Skeletal muscle tissue (tissue), 4 donors: ENCODE data around the gene IL16. TPM values are rescaled to one million over a fixed set of nuclear protein-coding genes. Genes with fewer than 3 reads are reported as not detected.

ENCODE experiments used
- H3K27ac ChIP-seq: one replicate; pipeline ENCODE4 v1.7.0; 2013; ENCODE audit warnings: mild to moderate bottlenecking, low read depth, low read length, inconsistent platforms
- H3K27me3 ChIP-seq, 3 donors: one replicate each; pipeline ENCODE4 v1.7.0; 2013; ENCODE audit warnings: low read length in 3 of 3; ENCODE audit not compliant: control insufficient read depth in 3 of 3, insufficient read depth in 3 of 3
- H3K36me3 ChIP-seq, 3 donors: one replicate each; pipeline ENCODE4 v1.7.0; 2013; ENCODE audit warnings: low read length in 3 of 3; ENCODE audit not compliant: control insufficient read depth in 3 of 3, insufficient read depth in 3 of 3
- H3K4me1 ChIP-seq, 3 donors: one replicate each; pipeline ENCODE4 v1.7.0; 2013; ENCODE audit warnings: low read length in 3 of 3, mild to moderate bottlenecking in 3 of 3; ENCODE audit not compliant: control insufficient read depth in 3 of 3, insufficient read depth in 3 of 3
- H3K4me3 ChIP-seq, 3 donors: one replicate each; pipeline ENCODE4 v1.7.0; 2013; ENCODE audit warnings: low read length in 3 of 3
- H3K9ac ChIP-seq, 3 donors: one replicate each; pipeline ENCODE4 v1.7.0; 2013; ENCODE audit warnings: low read length in 3 of 3, mild to moderate bottlenecking in 3 of 3, moderate library complexity in 2 of 3, low read depth in 1 of 3
- H3K9me3 ChIP-seq, 3 donors: one replicate each; pipeline ENCODE4 v1.7.0; 2013; ENCODE audit warnings: low read length in 3 of 3; ENCODE audit not compliant: control insufficient read depth in 3 of 3
- total RNA-seq: library from RNA; depleted of rRNA; stranded (reverse); fragments of >200 nt; gene quantifications from one replicate; pipeline ENCODE4 v1.2.3, GENCODE V29; 2014
- donor health status: Osteomylitis.

IL16 gene
- total RNA-seq, 1 donor from 2014 or later: 4.7 TPM

DNA sequence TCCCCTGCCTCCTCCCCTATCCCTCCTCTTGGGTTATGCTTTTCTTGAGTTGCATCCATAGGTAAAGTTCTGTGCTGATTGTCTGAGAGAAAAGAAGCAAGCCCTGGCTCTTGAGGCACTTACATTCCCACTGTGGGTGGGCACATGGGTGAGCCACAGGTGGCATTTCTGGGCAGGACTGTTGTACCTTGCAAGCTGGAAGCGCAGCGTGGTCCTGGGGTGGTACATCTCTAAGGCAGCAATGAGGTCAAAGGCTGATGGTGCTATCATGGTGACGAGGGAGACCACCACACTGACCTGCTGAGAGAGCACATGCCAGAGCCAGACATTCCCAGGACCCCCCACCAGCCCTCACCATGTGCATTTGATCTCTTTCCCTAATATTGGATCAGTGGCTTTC, 152.6 kb downstream of the IL16 start:
- Histone ChIP-seq H3K4me1 (no peaks in the 10 kb centered on the region), H3K27me3 (no peaks in the 10 kb centered on the region), H3K9me3 (no peaks in the 10 kb centered on the region), H3K9ac (no peak overlapping the region), H3K36me3 (no peaks in the 10 kb centered on the region), H3K27ac (no peak overlapping the region), H3K4me3 (no peak overlapping the region)

DNA sequence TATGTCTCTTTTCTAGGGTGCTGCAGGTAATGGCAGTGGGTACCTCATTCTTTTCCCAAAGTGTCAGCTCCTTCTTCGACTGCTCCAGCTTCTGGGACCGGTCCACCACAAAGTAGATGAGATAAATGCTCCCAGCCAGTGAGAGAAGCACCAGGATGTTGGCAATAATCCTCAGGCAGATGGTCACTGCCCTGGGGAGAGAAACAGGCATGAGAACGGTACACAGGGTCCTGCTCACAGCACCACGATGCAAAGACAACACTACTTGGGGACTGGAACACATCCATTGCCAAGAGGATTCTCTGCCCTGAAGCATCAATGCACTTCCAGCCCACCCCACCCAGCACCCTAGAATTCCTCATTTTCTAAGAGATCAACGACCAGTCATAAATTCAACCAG, 155.0 kb downstream of the IL16 start:
- no peaks in the 10 kb centered on the region for H3K4me1 ChIP-seq
- H3K4me3 ChIP-seq: no peak overlapping the region
- H3K27me3 ChIP-seq: no peaks in the 10 kb centered on the region
- H3K36me3 ChIP-seq: no peaks in the 10 kb centered on the region
- H3K27ac ChIP-seq: no peak overlapping the region
- H3K9ac ChIP-seq: no peak overlapping the region
- H3K9me3 ChIP-seq: no peaks in the 10 kb centered on the region

DNA sequence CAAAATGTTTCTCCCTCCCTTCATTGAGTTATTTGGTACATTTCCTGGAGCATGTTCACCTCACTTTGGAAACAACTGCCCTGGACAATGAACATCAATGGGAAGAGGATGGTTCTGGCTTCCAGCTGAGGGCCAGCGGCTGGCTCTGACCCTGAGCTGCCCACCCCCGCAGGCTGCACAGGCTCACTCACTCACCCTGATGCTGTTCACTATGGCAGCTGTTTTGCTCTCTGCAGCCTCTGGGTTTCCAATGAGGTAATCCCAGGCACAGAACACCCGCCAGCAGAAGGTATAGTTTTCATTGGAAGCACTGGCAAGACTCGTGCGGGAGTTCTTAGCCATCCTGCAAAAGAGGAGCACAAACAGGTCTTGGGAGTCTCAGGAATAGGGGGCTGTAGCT, 159.6 kb downstream of the IL16 start:
- no peak overlapping the region for H3K27ac ChIP-seq
- no peaks in the 10 kb centered on the region for H3K27me3 ChIP-seq
- H3K36me3 ChIP-seq: no peaks in the 10 kb centered on the region
- no peak overlapping the region for H3K9ac ChIP-seq
- no peaks in the 10 kb centered on the region for H3K4me1 ChIP-seq
- no peaks in the 10 kb centered on the region for H3K9me3 ChIP-seq
- no peak overlapping the region for H3K4me3 ChIP-seq

GRCh38 chr15:81357180-81357686, 160.6 kb downstream of the IL16 start:
- Histone ChIP-seq H3K4me1 (no peaks in the 10 kb centered on the region), H3K4me3 (no peak overlapping the region), H3K27ac (no peak overlapping the region), H3K9me3 (no peaks in the 10 kb centered on the region), H3K9ac (no peak overlapping the region), H3K27me3 (no peaks in the 10 kb centered on the region), H3K36me3 (no peaks in the 10 kb centered on the region)

- Histone ChIP-seq H3K9ac (no peak overlapping the region), H3K4me3 (no peak overlapping the region), H3K4me1 (no peaks in the 10 kb centered on the region), H3K9me3 (no peaks in the 10 kb centered on the region), H3K36me3 (no peaks in the 10 kb centered on the region), H3K27ac (no peak overlapping the region), H3K27me3 (no peaks in the 10 kb centered on the region)
Measured at GRCh38 chr15:81358248-81358647, 161.6 kb downstream of the IL16 start.

DNA sequence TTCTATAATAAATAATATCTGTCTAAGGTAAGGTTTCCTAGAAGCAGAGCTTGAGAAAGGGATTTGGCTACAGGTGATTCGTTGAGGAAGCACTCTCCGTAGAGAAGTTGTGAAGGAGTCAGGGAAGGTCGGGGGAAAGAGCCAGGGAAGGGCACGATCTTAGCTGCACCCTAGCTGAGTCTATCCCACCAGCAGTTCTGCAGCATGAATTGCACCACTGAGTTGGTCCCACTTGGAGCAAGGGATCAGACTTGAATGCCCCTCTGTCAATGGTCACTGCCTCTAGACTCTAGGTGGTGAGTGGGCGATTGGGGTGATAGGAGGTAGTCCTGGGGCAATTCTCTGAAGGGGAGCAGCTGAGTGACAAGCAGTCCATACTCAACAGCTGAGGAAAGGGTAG, 163.8 kb downstream of the IL16 start:
- H3K36me3 ChIP-seq: no peaks in the 10 kb centered on the region
- H3K9me3 ChIP-seq: no peaks in the 10 kb centered on the region
- H3K4me3 ChIP-seq: no peak overlapping the region
- H3K4me1 ChIP-seq: no peaks in the 10 kb centered on the region
- no peaks in the 10 kb centered on the region for H3K27me3 ChIP-seq
- no peak overlapping the region for H3K9ac ChIP-seq
- no peak overlapping the region for H3K27ac ChIP-seq

DNA sequence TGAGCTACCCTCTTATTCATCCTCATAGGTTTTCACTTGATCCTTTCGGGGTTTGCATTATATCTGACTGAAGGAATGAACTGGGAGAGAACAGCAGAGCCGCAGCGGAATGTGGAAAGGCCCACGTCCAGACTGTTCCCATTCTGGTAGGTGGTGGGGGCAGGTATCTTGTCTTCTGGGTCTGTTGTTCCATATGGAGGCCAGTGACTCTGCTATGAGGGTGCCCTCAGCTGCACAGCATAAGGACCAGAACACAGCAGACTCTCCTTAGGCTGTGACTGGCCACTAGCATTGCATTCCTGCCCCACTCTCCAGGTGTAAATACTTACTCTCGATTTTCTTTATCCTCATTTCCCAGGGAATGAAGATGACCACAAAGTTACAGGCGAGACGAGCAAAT, 165.2 kb downstream of the IL16 start:
- no peaks in the 10 kb centered on the region for H3K9me3 ChIP-seq
- no peak overlapping the region for H3K4me3 ChIP-seq
- H3K36me3 ChIP-seq: no peaks in the 10 kb centered on the region
- no peak overlapping the region for H3K9ac ChIP-seq
- H3K27ac ChIP-seq: no peak overlapping the region
- no peaks in the 10 kb centered on the region for H3K4me1 ChIP-seq
- H3K27me3 ChIP-seq: no peaks in the 10 kb centered on the region

- no peak overlapping the region for H3K27ac ChIP-seq
Measured at GRCh38 chr15:81362790-81363189, 166.1 kb downstream of the IL16 start.

GRCh38 chr15:81363276-81363675, 166.6 kb downstream of the IL16 start:
- Histone ChIP-seq H3K4me1 (no peaks in the 10 kb centered on the region), H3K9ac (no peak overlapping the region), H3K4me3 (no peak overlapping the region), H3K27me3 (no peaks in the 10 kb centered on the region), H3K36me3 (no peaks in the 10 kb centered on the region), H3K27ac (no peak overlapping the region), H3K9me3 (no peaks in the 10 kb centered on the region)

More at GRCh38 chr15:81362790-81363189, 166.1 kb downstream of the IL16 start:
- Histone ChIP-seq H3K4me3 (no peak overlapping the region), H3K36me3 (no peaks in the 10 kb centered on the region), H3K27me3 (no peaks in the 10 kb centered on the region), H3K4me1 (no peaks in the 10 kb centered on the region), H3K9me3 (no peaks in the 10 kb centered on the region), H3K9ac (no peak overlapping the region)
